ENCODE results near the gene OVOL2.

OVOL2 gene

DNA sequence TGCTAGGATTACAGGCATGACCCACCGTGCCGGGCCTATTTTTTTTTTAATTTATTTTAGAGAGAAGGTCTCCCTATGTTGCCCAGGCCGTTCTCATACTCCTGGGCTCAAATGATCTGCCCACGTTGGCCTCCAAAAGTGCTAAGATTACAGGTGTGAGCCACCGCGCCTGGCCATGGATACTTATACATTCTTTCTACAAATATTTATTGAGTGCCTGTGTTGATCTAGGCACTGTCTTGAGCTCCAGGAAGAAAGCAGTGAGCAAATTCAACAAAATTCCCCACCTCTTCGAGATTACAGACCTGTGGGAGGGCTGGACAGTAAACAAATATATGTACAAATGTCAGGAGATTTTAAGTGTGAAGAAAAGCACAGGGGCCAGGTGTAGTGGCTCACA, 51.0 kb downstream of the OVOL2 start:
- H3K4me3 ChIP-seq (ENCODE audit: low read length) = no peak overlapping the region
- TF ChIP-seq, protein P1, sequence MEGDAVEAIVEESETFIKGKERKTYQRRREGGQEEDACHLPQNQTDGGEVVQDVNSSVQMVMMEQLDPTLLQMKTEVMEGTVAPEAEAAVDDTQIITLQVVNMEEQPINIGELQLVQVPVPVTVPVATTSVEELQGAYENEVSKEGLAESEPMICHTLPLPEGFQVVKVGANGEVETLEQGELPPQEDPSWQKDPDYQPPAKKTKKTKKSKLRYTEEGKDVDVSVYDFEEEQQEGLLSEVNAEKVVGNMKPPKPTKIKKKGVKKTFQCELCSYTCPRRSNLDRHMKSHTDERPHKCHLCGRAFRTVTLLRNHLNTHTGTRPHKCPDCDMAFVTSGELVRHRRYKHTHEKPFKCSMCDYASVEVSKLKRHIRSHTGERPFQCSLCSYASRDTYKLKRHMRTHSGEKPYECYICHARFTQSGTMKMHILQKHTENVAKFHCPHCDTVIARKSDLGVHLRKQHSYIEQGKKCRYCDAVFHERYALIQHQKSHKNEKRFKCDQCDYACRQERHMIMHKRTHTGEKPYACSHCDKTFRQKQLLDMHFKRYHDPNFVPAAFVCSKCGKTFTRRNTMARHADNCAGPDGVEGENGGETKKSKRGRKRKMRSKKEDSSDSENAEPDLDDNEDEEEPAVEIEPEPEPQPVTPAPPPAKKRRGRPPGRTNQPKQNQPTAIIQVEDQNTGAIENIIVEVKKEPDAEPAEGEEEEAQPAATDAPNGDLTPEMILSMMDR (IDR thresholded peaks at IDR 0.05; ENCODE audit: insufficient read depth, low read depth, low read length, missing control alignments) = no peak
- no peak for DNase-seq (ENCODE audit: low read depth)

GRCh38 chr20:18005990-18006364, 51.7 kb downstream of the OVOL2 start:
- TF ChIP-seq, protein P1 (IDR thresholded peaks at IDR 0.05; ENCODE audit: insufficient read depth, low read depth, low read length, missing control alignments) = no peak
- no peak for DNase-seq (ENCODE audit: low read depth)
- no peak overlapping the region for H3K4me3 ChIP-seq (ENCODE audit: low read length)

- TF ChIP-seq, protein P1 (IDR thresholded peaks at IDR 0.05; ENCODE audit: insufficient read depth, low read depth, low read length, missing control alignments) = no peak
- H3K4me3 ChIP-seq (ENCODE audit: low read length) = no peak overlapping the region
- DNase-seq (ENCODE audit: low read depth) = no peak
Measured at GRCh38 chr20:18005170-18005989, 52.3 kb downstream of the OVOL2 start.

GRCh38 chr20:18004384-18005031, 53.2 kb downstream of the OVOL2 start:
- TF ChIP-seq, protein P1 (IDR thresholded peaks at IDR 0.05; ENCODE audit: insufficient read depth, low read depth, low read length, missing control alignments) = no peak
- DNase-seq (ENCODE audit: low read depth) = no peak
- H3K4me3 ChIP-seq (ENCODE audit: low read length) = no peak overlapping the region

- no peak overlapping the region for H3K4me3 ChIP-seq (ENCODE audit: low read length)
- no peak for DNase-seq (ENCODE audit: low read depth)
- TF ChIP-seq, protein P1 (IDR thresholded peaks at IDR 0.05; ENCODE audit: insufficient read depth, low read depth, low read length, missing control alignments) = no peak
Measured at GRCh38 chr20:18003897-18004296, 53.8 kb downstream of the OVOL2 start.

DNA sequence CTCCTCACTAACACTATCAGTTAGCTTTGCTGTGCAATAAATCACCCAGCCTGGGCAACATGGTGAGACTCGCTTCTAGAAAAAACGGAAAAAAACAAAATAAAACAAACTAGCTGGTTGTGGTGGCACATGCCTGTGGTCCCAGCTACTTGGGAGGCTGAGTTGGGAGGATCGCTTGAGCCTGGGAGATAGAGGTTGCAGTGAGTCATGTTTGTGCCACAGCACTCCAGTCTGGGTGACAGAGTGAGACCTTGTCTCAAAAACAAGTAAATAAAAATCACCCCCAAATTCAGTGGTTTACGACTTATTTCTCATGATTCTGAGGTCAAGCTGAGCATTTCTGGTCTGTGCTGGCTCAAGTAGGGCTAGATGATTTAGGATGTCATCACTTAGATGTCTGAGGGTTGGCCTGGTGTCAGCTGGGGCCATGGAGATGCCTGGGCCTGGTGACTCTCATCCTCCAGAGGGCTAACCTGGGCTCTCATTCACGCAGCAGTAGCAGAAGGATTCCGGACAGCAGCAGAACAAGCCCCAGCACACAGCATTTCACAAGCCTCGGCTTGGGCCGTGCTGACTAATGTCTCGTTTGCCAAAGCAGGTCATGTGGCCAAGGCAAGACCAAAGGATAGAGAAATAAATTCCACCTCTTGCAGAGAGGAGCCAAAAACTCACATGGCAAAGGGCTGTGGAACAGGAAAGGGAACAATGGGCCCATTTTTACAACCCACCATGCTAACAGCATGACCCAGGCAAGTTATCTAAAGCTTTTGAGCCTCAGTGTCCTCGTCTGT, 56.4 kb downstream of the OVOL2 start:
- peak; percentile 98 for DNase-seq (ENCODE audit: low read depth)
- H3K4me3 ChIP-seq (ENCODE audit: low read length) = no peak overlapping the region
- TF ChIP-seq, protein P1 (IDR thresholded peaks at IDR 0.05; ENCODE audit: insufficient read depth, low read depth, low read length, missing control alignments) = peak; percentile 8

All from epithelial cell of esophagus (primary cell).